SK-N-SH (cell line): ENCODE measurements around the gene EPHA10. TPM values are rescaled to one million over a fixed set of nuclear protein-coding genes. Genes with fewer than 3 reads are reported as not detected.

Experiments
- CTCF ChIA-PET: fragments of 300-600, 350-600 bp; formaldehyde crosslinking; extraction: SDS; loops from one replicate; lab custom pipeline; 2021; lab: Yijun Ruan, JAX
- POLR2A ChIA-PET: fragments of 350-600 bp; sonication (Branson Sonifier 250); formaldehyde crosslinking; extraction: SDS; loops from one replicate; lab custom pipeline; 2020; ENCODE audit warnings: antibody characterized with exemption, inconsistent platforms; lab: Yijun Ruan, JAX
- DNase-seq: peaks from one replicate; pipeline ENCODE4 v3.0.0; 2012
- H2AFZ ChIP-seq: fragments of 200-600 bp; sonication (generic); 2 replicates; pipeline ENCODE4 v1.8.1; 2016; ENCODE audit warnings: antibody characterized with exemption, mild to moderate bottlenecking, low read depth
- H3F3A ChIP-seq: fragments of 200-600 bp; sonication (generic); replicated peaks from 2 replicates; pipeline ENCODE3; 2016; ENCODE audit warnings: antibody characterized with exemption, mild to moderate bottlenecking; ENCODE audit not compliant: insufficient read depth
- H3K27ac ChIP-seq, 2 experiments: fragments of 200-500 bp in 1 of 2; fragments of 200-600 bp in 1 of 2; sonication (Bioruptor generic) in 1 of 2; sonication (generic), shearing (Covaris generic) in 1 of 2; 2 replicates each; pipeline versions ENCODE4 v1.5.1 to v1.6.1; 2014 to 2016; ENCODE audit warnings: low read depth in 2 of 2, inconsistent platforms in 1 of 2, low read length in 1 of 2, mild to moderate bottlenecking in 1 of 2, mixed read lengths in 1 of 2
- H3K27me3 ChIP-seq: fragments of 200-600 bp; sonication (generic), shearing (Covaris generic); 2 replicates; pipeline ENCODE4 v1.6.1; 2016; ENCODE audit warnings: mixed run types; ENCODE audit not compliant: insufficient read depth
- H3K36me3 ChIP-seq, 2 experiments: fragments of 200-500 bp in 1 of 2; fragments of 200-600 bp in 1 of 2; sonication (Bioruptor generic) in 1 of 2; sonication (generic) in 1 of 2; replicated peaks in 1 of 2; 2 replicates each; pipeline versions ENCODE3 to v1.5.1; 2014 to 2016; ENCODE audit warnings: low read length in 1 of 2, mild to moderate bottlenecking in 1 of 2; ENCODE audit not compliant: insufficient read depth in 2 of 2, control insufficient read depth in 1 of 2
- H3K4me1 ChIP-seq, 2 experiments: fragments of 200-500 bp in 1 of 2; fragments of 200-600 bp in 1 of 2; sonication (Bioruptor generic) in 1 of 2; sonication (generic), shearing (Covaris generic) in 1 of 2; 2 replicates each; pipeline versions ENCODE4 v1.5.1 to v1.6.1; 2014 to 2016; ENCODE audit warnings: low read depth in 1 of 2, low read length in 1 of 2, mixed run types in 1 of 2; ENCODE audit not compliant: insufficient read depth in 2 of 2, control insufficient read depth in 1 of 2
- H3K4me2 ChIP-seq: fragments of 200-600 bp; sonication (generic), shearing (Covaris generic); 2 replicates; pipeline ENCODE4 v1.6.1; 2017; ENCODE audit warnings: mixed run types
- H3K4me3 ChIP-seq, 2 experiments: fragments of 200-500 bp in 1 of 2; fragments of 200-600 bp in 1 of 2; sonication (Bioruptor generic) in 1 of 2; sonication (generic), shearing (Covaris generic) in 1 of 2; 2 replicates each; pipeline versions ENCODE4 v1.5.1 to v1.8.1; 2014 to 2016; ENCODE audit warnings: low read depth in 2 of 2, inconsistent platforms in 1 of 2, low read length in 1 of 2, mild to moderate bottlenecking in 1 of 2, mixed read lengths in 1 of 2, moderate library complexity in 1 of 2
- H3K79me2 ChIP-seq: fragments of 200-600 bp; sonication (generic); 2 replicates; pipeline ENCODE4 v1.8.1; 2017; ENCODE audit warnings: mild to moderate bottlenecking; ENCODE audit not compliant: insufficient read depth
- H3K9ac ChIP-seq: fragments of 200-600 bp; sonication (generic); 2 replicates; pipeline ENCODE4 v1.6.1; 2017; ENCODE audit warnings: mixed run types
- H3K9me2 ChIP-seq: fragments of 200-600 bp; sonication (generic); 2 replicates; pipeline ENCODE4 v1.6.1; 2017; ENCODE audit warnings: mixed run types
- H3K9me3 ChIP-seq: fragments of 200-600 bp; sonication (generic); 2 replicates; pipeline ENCODE4 v1.6.1; 2017; ENCODE audit warnings: mixed run types, mild to moderate bottlenecking, moderate library complexity
- H4K20me1 ChIP-seq: fragments of 200-600 bp; sonication (generic); 2 replicates; pipeline ENCODE4 v1.6.1; 2017; ENCODE audit warnings: mild to moderate bottlenecking, mixed run types; ENCODE audit not compliant: insufficient read depth
- CHD2 ChIP-seq: fragments of 150-350 bp; IDR thresholded peaks from 2 replicates; pipeline ENCODE4 v1.6.1; 2018; ENCODE audit warnings: low read length; ENCODE audit not compliant: partially characterized antibody
- ELF1 ChIP-seq: IDR thresholded peaks from 2 replicates; pipeline ENCODE4 v1.4.0; 2012
- EZH2phosphoT487 ChIP-seq: fragments of 200-600 bp; sonication (generic); IDR thresholded peaks from 2 replicates; pipeline ENCODE4 v1.6.1; 2017; ENCODE audit warnings: low read depth, mixed run types, mild to moderate bottlenecking, antibody characterized with exemption, moderate library complexity, borderline replicate concordance
- FOXM1 ChIP-seq: IDR thresholded peaks from 2 replicates; pipeline ENCODE4 v1.4.0; 2012; ENCODE audit warnings: low read depth, mild to moderate bottlenecking
- GATA2 ChIP-seq: sonication (generic); formaldehyde crosslinking; IDR thresholded peaks from 2 replicates; pipeline ENCODE4 v1.5.0; 2020; ENCODE audit warnings: mild to moderate bottlenecking, missing genetic modification reagents
- IRF3 ChIP-seq: fragments of 150-350 bp; IDR thresholded peaks from 2 replicates; pipeline ENCODE4 v1.6.1; 2016; ENCODE audit warnings: mild to moderate bottlenecking, low read depth, low read length
- JUND ChIP-seq: IDR thresholded peaks from 2 replicates; pipeline ENCODE4 v1.4.0; 2012
- MAX ChIP-seq: IDR thresholded peaks from 2 replicates; pipeline ENCODE4 v1.4.0; 2012; ENCODE audit warnings: low read depth
- MXI1 ChIP-seq: IDR thresholded peaks from 2 replicates; pipeline ENCODE4 v1.6.1; 2012; ENCODE audit warnings: mild to moderate bottlenecking, low read depth, low read length, improper control_type of control experiment
- NFIC ChIP-seq: IDR thresholded peaks from 2 replicates; pipeline ENCODE4 v1.4.0; 2012; ENCODE audit warnings: borderline replicate concordance
- NRF1 ChIP-seq: IDR thresholded peaks from 2 replicates; pipeline ENCODE4 v1.6.1; 2012; ENCODE audit warnings: low read depth, mild to moderate bottlenecking, low read length
- POLR2AphosphoS5 ChIP-seq: IDR thresholded peaks from 2 replicates; pipeline ENCODE4 v1.6.1; 2012; ENCODE audit warnings: low read depth, low read length
- RCOR1 ChIP-seq: fragments of 150-350 bp; IDR thresholded peaks from 2 replicates; pipeline ENCODE4 v1.6.1; 2017; ENCODE audit warnings: antibody characterized with exemption, low read length
- SMC3 ChIP-seq: IDR thresholded peaks from 2 replicates; pipeline ENCODE4 v1.6.1; 2012; ENCODE audit warnings: low read depth, low read length, improper control_type of control experiment
- TEAD4 ChIP-seq: IDR thresholded peaks from 2 replicates; pipeline ENCODE4 v1.4.0; 2012; ENCODE audit warnings: mild to moderate bottlenecking, borderline replicate concordance; ENCODE audit not compliant: insufficient read depth
- USF1 ChIP-seq: IDR thresholded peaks from 2 replicates; pipeline ENCODE4 v1.4.0; 2012; ENCODE audit warnings: low read depth, borderline replicate concordance
- USF2 ChIP-seq: fragments of 150-350 bp; IDR thresholded peaks from 2 replicates; pipeline ENCODE4 v1.6.1; 2017; ENCODE audit warnings: antibody characterized with exemption, low read length, low read depth, borderline replicate concordance
- ZBTB33 ChIP-seq: IDR thresholded peaks from 2 replicates; pipeline ENCODE4 v1.4.0; 2012; ENCODE audit warnings: low read depth, borderline replicate concordance
- WGBS: methylation state at CpG from one replicate; pipeline ENCODE4 v1.1.6; 2017; ENCODE audit warnings: low lambda C conversion rate; 5-methylcytosine and 5-hydroxymethylcytosine counted together
- polyA plus RNA-seq, 3 experiments: library from polyadenylated mRNA; depleted of rRNA; stranded (reverse); fragments of >200 nt; gene quantifications; 2 replicates each; pipeline ENCODE4 v1.2.3, GENCODE V29; 2012

The EPHA10 gene
- polyA plus RNA-seq, 1 of the 3 experiments (the other 2 are of a cell fraction), result 0.05 TPM

- no peaks in the 10 kb centered on the region; the same call in 1 of the 2 replicates for H4K20me1 ChIP-seq
- CTCF ChIA-PET, result interaction anchor here (1.0 to 2.4 kb wide), 3 partner anchors 9 to 67 kb away, joined by 3 to 8 read pairs (median 7); a partner anchor contains a TSS
- no peak overlapping the region for H3K4me2 ChIP-seq
- POLR2A ChIA-PET, result no interaction called here
- peaks cover 5% of the 10 kb centered on the region for H3F3A ChIP-seq
- WGBS, result 96% methylated on average over 7 of the region's 7 CpGs
- peaks cover 45% of the 10 kb centered on the region for H3K79me2 ChIP-seq
- no peak overlapping the region for H2AFZ ChIP-seq
- 0 out of 4 replicates have a peak, but pooled peaks cover 0 to 2% of the 10 kb centered on the region in 2 experiments for H3K4me1 ChIP-seq
- H3K9me2 ChIP-seq, result no peaks in the 10 kb centered on the region
- H3K27ac ChIP-seq, result no peak overlapping the region
- H3K27me3 ChIP-seq, result no peaks in the 10 kb centered on the region
- DNase-seq, result no peak
- no peak overlapping the region for H3K9ac ChIP-seq
- H3K36me3 ChIP-seq, result peaks cover 56 to 63% of the 10 kb centered on the region in 2 experiments
- H3K9me3 ChIP-seq, result no peaks in the 10 kb centered on the region
- TF ChIP-seq EZH2phosphoT487 (no peak), ELF1 (no peak), POLR2AphosphoS5 (no peak), GATA2 (CRISPR knock-in tag) (no peak), NRF1 (no peak), MXI1 (no peak), IRF3 (no peak), USF2 (no peak), NFIC (no peak), JUND (no peak), MAX (no peak), FOXM1 (no peak), TEAD4 (no peak), CHD2 (no peak), RCOR1 (no peak), USF1 (no peak), SMC3 (no peak), ZBTB33 (no peak)
- no peak overlapping the region for H3K4me3 ChIP-seq
Observed at GRCh38 chr1:37699147-37699546, 65.8 kb downstream of the EPHA10 start.
